Activated CD4-positive, CD25-positive, alpha-beta regulatory T cell (primary cell): Measurements from ENCODE around the gene TMEM156.
"Not testable (repeated sequence)": the region's sequence is repeated elsewhere in the genome, so short reads cannot be mapped to it uniquely, and the experiment has no call there.

Experiments
- DNase-seq, 4 experiments: peaks; one replicate each; lab custom pipeline; 2025; lab: John Stamatoyannopoulos, UW

Gene TMEM156

GRCh38 chr4:38993683-38994082 is 38.5 kb downstream of the TMEM156 start:
- no peak for DNase-seq

GRCh38 chr4:38990241-38990640 is 42.0 kb downstream of the TMEM156 start:
- DNase-seq, result no peak

GRCh38 chr4:38989487-38989886 is 42.7 kb downstream of the TMEM156 start:
- no peak for DNase-seq

GRCh38 chr4:38988353-38988752 is 43.9 kb downstream of the TMEM156 start:
- DNase-seq, result not testable (repeated sequence)

- DNase-seq, result no peak
Measured at GRCh38 chr4:38987491-38987890, 44.7 kb downstream of the TMEM156 start.

- DNase-seq, result no peak
Measured at GRCh38 chr4:38985410-38986100, 46.7 kb downstream of the TMEM156 start.

- DNase-seq, result no peak
Measured at GRCh38 chr4:38983787-38984598, 48.2 kb downstream of the TMEM156 start.

GRCh38 chr4:38983291-38983690 is 48.9 kb downstream of the TMEM156 start:
- DNase-seq, result no peak

- DNase-seq, result no peak
Measured at GRCh38 chr4:38982361-38983095, 49.7 kb downstream of the TMEM156 start.

- DNase-seq, result no peak
Measured at GRCh38 chr4:38980903-38981676, 51.1 kb downstream of the TMEM156 start.

- no peak for DNase-seq
Measured at GRCh38 chr4:38979511-38980230, 52.5 kb downstream of the TMEM156 start.

- no peak for DNase-seq
Measured at GRCh38 chr4:38979081-38979480, 53.1 kb downstream of the TMEM156 start.

- no peak for DNase-seq
Measured at GRCh38 chr4:38976308-38976707, 55.9 kb downstream of the TMEM156 start.

GRCh38 chr4:38968668-38969067 is 63.5 kb downstream of the TMEM156 start:
- no peak for DNase-seq

- DNase-seq, result no peak
Measured at GRCh38 chr4:38967260-38968095, 64.7 kb downstream of the TMEM156 start.

- no peak for DNase-seq
Measured at GRCh38 chr4:38965866-38966265, 66.3 kb downstream of the TMEM156 start.

- DNase-seq, result no peak
Measured at GRCh38 chr4:38964942-38965775, 67.0 kb downstream of the TMEM156 start.

- DNase-seq, result not testable (repeated sequence)
Measured at GRCh38 chr4:38959248-38959647, 73.0 kb downstream of the TMEM156 start.

- no peak for DNase-seq
Measured at GRCh38 chr4:38958453-38959190, 73.6 kb downstream of the TMEM156 start.
